ENCODE data around the gene FAM78A. TPM values are rescaled to one million over a fixed set of nuclear protein-coding genes. Genes with fewer than 3 reads are reported as not detected.
"Not testable (repeated sequence)": the region's sequence is repeated elsewhere in the genome, so short reads cannot be mapped to it uniquely, and the experiment has no call there.

Gene FAM78A
- total RNA-seq, 2 experiments from 2014 or later: 86.5 to 88.7 TPM

GRCh38 chr9:131263701-131264100 is 12.6 kb downstream of the FAM78A start:
- H3K36me3 Mint-ChIP-seq (ENCODE audit: low read depth): peaks cover 77% of the 10 kb centered on the region
- DNase-seq: no peak
- H3K4me3 Mint-ChIP-seq: peak overlapping the region; percentile 21
- POLR2A ChIA-PET: interaction anchor here (6.0 to 14.3 kb wide), 2 partner anchors 7 to 11 kb away, joined by 46 to 557 read pairs; partner anchors contain the start of gene FAM78A
- H3K27ac Mint-ChIP-seq: peak overlapping the region; percentile 78
- H3K27me3 Mint-ChIP-seq: no peaks in the 10 kb centered on the region
- H3K9me3 Mint-ChIP-seq: no peaks in the 10 kb centered on the region
- CTCF ChIA-PET: no interaction called here
- H3K4me1 Mint-ChIP-seq: peaks cover 65% of the 10 kb centered on the region

- H3K27me3 Mint-ChIP-seq, H3K4me3 Mint-ChIP-seq, CTCF ChIA-PET, DNase-seq, H3K9me3 Mint-ChIP-seq: not testable (repeated sequence)
- peaks cover 64% of the 10 kb centered on the region for H3K4me1 Mint-ChIP-seq
- H3K27ac Mint-ChIP-seq: peak overlapping the region; percentile 56
- POLR2A ChIA-PET: interaction anchor here (6.0 to 14.3 kb wide), 2 partner anchors 7 to 12 kb away, joined by 46 to 557 read pairs; partner anchors contain the start of gene FAM78A
- peaks cover 80% of the 10 kb centered on the region for H3K36me3 Mint-ChIP-seq (ENCODE audit: low read depth)
These were observed 13.3 kb downstream of the FAM78A start for GRCh38 chr9:131263033-131263343.

GRCh38 chr9:131262327-131263032 is 13.8 kb downstream of the FAM78A start:
- Mint-ChIP-seq H3K4me3 (no peak overlapping the region), H3K36me3 (ENCODE audit: low read depth) (peaks cover 83% of the 10 kb centered on the region), H3K27me3 (no peaks in the 10 kb centered on the region), H3K4me1 (peaks cover 66% of the 10 kb centered on the region), H3K27ac (peak overlapping the region; percentile 56), H3K9me3 (no peaks in the 10 kb centered on the region)
- no peak for DNase-seq
- ChIA-PET CTCF (no interaction called here), POLR2A (interaction anchor here (6.0 to 11.8 kb wide), 2 partner anchors 8 to 12 kb away, joined by 46 to 557 read pairs; partner anchors contain the start of gene FAM78A)

- ChIA-PET POLR2A (interaction anchor here (1.7 to 11.8 kb wide), 2 partner anchors 8 to 9 kb away, joined by 7 to 557 read pairs; partner anchors contain the start of gene FAM78A), CTCF (no interaction called here)
- DNase-seq: no peak
- Mint-ChIP-seq H3K27ac (peak overlapping the region; percentile 47), H3K4me1 (peaks cover 66% of the 10 kb centered on the region), H3K9me3 (no peaks in the 10 kb centered on the region), H3K27me3 (no peaks in the 10 kb centered on the region), H3K36me3 (ENCODE audit: low read depth) (peaks cover 75% of the 10 kb centered on the region), H3K4me3 (no peak overlapping the region)
These were observed 15.4 kb downstream of the FAM78A start for GRCh38 chr9:131260751-131261452.

GRCh38 chr9:131259916-131260597 is 16.3 kb downstream of the FAM78A start:
- ChIA-PET POLR2A (interaction anchor here (11.8 kb wide), 1 partner anchor 10 kb away, joined by 557 read pairs; the partner anchor contains the start of gene FAM78A), CTCF (no interaction called here)
- Mint-ChIP-seq H3K27me3 (no peaks in the 10 kb centered on the region), H3K4me1 (peaks cover 65% of the 10 kb centered on the region), H3K36me3 (ENCODE audit: low read depth) (peaks cover 73% of the 10 kb centered on the region), H3K9me3 (no peaks in the 10 kb centered on the region), H3K4me3 (no peak overlapping the region), H3K27ac (peak overlapping the region; percentile 16)
- DNase-seq: no peak

GRCh38 chr9:131259432-131259898 is 16.8 kb downstream of the FAM78A start:
- H3K9me3 Mint-ChIP-seq: no peaks in the 10 kb centered on the region
- H3K4me3 Mint-ChIP-seq: no peak overlapping the region
- POLR2A ChIA-PET: interaction anchor here (11.8 kb wide), 1 partner anchor 11 kb away, joined by 557 read pairs; the partner anchor contains the start of gene FAM78A
- peak overlapping the region; percentile 32 for H3K27ac Mint-ChIP-seq
- DNase-seq: no peak
- CTCF ChIA-PET: no interaction called here
- peaks cover 65% of the 10 kb centered on the region for H3K4me1 Mint-ChIP-seq
- H3K27me3 Mint-ChIP-seq: no peaks in the 10 kb centered on the region
- H3K36me3 Mint-ChIP-seq (ENCODE audit: low read depth): peaks cover 67% of the 10 kb centered on the region

DNA sequence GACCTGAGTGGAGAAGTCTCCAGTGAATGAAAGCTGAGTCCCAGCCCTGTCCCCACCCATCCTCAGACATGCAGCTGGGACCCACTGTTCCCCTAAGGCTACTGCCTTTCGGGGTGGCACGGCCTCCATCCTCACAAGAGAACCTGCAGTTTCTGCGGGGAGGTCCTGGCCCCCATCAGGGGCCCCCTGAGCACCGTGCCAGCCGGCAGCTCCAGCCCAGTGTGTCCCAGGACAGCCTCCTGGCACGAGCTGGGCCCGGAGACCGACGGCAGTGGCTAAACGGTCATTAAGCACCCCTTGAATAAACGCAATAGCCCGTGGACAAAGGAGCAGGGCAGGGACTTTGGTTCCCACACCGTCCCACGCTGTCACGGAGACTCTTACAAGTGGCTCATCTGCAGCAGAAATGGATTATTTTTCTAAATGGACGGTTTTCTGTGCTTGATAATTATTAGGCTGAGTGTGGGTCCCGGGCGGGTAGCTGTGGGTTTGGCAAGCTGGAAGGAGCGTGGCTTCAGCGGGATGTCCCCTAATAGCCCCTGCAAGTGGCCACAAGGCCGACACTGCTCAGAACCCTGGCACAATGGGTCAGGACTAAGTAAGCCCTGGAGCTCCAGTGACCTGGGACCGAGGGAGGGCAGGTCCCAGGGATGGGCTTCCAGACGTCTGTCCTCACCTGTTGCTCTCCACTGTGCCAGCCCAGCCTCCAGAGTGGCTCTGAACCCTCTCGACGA is 17.4 kb downstream of the FAM78A start:
- DNase-seq: no peak
- POLR2A ChIA-PET: interaction anchor here (1.6 to 11.8 kb wide), 2 partner anchors 11 to 19 kb away, joined by 4 to 557 read pairs; partner anchors contain the start of gene FAM78A
- no peak overlapping the region for H3K4me3 Mint-ChIP-seq
- peak overlapping the region; percentile 98 for H3K27ac Mint-ChIP-seq
- no peaks in the 10 kb centered on the region for H3K9me3 Mint-ChIP-seq
- H3K27me3 Mint-ChIP-seq: no peaks in the 10 kb centered on the region
- peaks cover 61% of the 10 kb centered on the region for H3K36me3 Mint-ChIP-seq (ENCODE audit: low read depth)
- CTCF ChIA-PET: interaction anchor here (1.2 kb wide), 1 partner anchor 78 kb away, joined by 3 read pairs; no protein-coding TSS in a partner anchor
- H3K4me1 Mint-ChIP-seq: peaks cover 65% of the 10 kb centered on the region

DNA sequence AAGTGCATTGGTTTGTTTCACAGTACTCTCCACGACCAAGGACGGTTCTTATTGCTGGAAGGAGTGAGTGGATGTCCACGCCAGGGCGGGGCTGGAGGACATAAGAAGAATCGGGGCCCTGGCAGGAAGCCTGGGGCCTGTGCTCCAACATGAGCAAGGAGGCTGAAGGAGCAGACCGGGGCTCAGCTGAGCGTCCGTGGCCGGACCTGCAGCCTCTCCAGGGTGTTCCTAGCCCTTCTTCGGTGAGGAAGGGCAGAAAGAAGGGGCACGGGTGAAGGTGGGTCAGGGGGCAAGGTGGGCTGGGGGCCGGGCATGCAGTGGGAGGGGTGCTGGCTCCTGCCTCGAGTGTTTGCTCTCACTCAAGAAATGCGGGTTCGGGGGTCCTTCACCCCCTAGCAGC is 18.1 kb downstream of the FAM78A start:
- Mint-ChIP-seq H3K4me3 (no peak overlapping the region), H3K27me3 (no peaks in the 10 kb centered on the region), H3K4me1 (peaks cover 66% of the 10 kb centered on the region), H3K36me3 (ENCODE audit: low read depth) (peaks cover 56% of the 10 kb centered on the region), H3K9me3 (no peaks in the 10 kb centered on the region), H3K27ac (peak overlapping the region; percentile 98)
- no peak for DNase-seq
- ChIA-PET CTCF (interaction anchor here (1.2 to 9.0 kb wide), 2 partner anchors 13 to 78 kb away, joined by 3 to 189 read pairs; partner anchors contain the start of gene FAM78A), POLR2A (interaction anchor here (1.6 to 11.8 kb wide), 2 partner anchors 12 to 20 kb away, joined by 4 to 557 read pairs; partner anchors contain the start of gene FAM78A)

GRCh38 chr9:131257266-131258025 is 18.9 kb downstream of the FAM78A start:
- H3K9me3 Mint-ChIP-seq: no peaks in the 10 kb centered on the region
- CTCF ChIA-PET: interaction anchor here (0.6 to 9.0 kb wide), 7 partner anchors 9 to 1144 kb away, joined by 3 to 189 read pairs (median 6); partner anchors contain the start of gene FAM78A
- H3K4me3 Mint-ChIP-seq: peak overlapping the region; percentile 27
- no peak for DNase-seq
- POLR2A ChIA-PET: interaction anchor here (0.7 to 11.8 kb wide), 11 partner anchors 10 to 474 kb away, joined by 3 to 557 read pairs (median 9); partner anchors contain the start of genes FAM78A and NUP214
- no peaks in the 10 kb centered on the region for H3K27me3 Mint-ChIP-seq
- H3K36me3 Mint-ChIP-seq (ENCODE audit: low read depth): peaks cover 49% of the 10 kb centered on the region
- peak overlapping the region; percentile 98 for H3K27ac Mint-ChIP-seq
- peaks cover 66% of the 10 kb centered on the region for H3K4me1 Mint-ChIP-seq

DNA sequence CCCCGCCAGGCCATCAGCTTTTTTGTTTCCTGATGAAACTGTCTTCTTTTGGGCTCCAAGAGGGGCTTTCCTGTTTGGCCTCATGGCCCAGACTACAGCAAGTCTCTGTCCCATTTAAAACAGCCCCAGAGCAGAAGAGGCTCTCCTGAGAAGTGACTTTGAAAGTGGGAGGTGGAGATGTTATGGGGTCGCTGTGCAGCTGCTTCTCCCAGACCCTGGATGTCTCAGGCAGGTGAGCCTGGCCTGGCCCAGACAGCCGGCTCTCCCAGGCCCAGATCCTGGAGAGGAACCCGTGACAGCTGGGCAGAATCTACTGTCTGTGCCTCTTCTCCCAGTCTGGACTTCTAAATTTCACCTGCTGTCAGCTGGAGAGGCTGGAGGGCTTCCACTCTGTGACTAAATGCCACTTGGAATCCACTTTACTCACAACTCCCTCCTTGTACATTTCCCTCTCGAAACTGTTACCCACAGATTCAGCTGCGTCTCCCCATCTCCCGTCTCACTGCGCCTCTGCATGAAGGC is 20.6 kb downstream of the FAM78A start:
- no peak for DNase-seq
- Mint-ChIP-seq H3K4me1 (peaks cover 73% of the 10 kb centered on the region), H3K4me3 (peak overlapping the region; percentile 80), H3K27me3 (no peaks in the 10 kb centered on the region), H3K36me3 (ENCODE audit: low read depth) (peaks cover 32% of the 10 kb centered on the region), H3K27ac (peak overlapping the region; percentile 98), H3K9me3 (no peaks in the 10 kb centered on the region)
- ChIA-PET POLR2A (interaction anchor here (0.6 to 11.8 kb wide), 15 partner anchors 9 to 476 kb away, joined by 3 to 557 read pairs (median 5); partner anchors contain the start of genes FAM78A and NUP214), CTCF (interaction anchor here (0.6 to 9.0 kb wide), 7 partner anchors 9 to 475 kb away, joined by 3 to 189 read pairs (median 3); partner anchors contain the start of gene FAM78A)

DNA sequence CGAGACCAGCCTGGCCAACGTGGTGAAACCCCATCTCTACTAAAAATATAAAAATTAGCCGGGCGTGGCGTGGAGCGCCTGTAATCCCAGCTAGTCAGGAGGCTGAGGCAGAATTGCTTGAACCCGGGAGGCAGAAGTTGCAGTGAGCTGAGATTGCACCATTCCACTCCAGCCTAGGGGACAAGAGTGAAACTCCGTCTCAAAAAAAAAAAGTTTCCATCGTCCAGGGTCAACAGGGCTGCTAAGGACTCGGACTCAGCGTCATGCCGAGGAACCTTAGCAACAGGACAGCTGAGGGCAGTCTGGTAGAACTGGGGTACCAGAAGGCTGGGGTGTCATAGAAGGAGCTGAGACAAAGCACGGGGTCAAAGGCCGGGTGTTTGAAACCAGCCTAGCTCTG is 21.7 kb downstream of the FAM78A start:
- CTCF ChIA-PET: interaction anchor here (1.6 to 9.0 kb wide), 2 partner anchors 17 kb away, joined by 3 to 189 read pairs; partner anchors contain the start of gene FAM78A
- Mint-ChIP-seq H3K4me1 (peaks cover 66% of the 10 kb centered on the region), H3K9me3 (no peaks in the 10 kb centered on the region), H3K27ac (peak overlapping the region; percentile 98), H3K4me3 (peak overlapping the region; percentile 10), H3K27me3 (no peaks in the 10 kb centered on the region), H3K36me3 (ENCODE audit: low read depth) (peaks cover 21% of the 10 kb centered on the region)
- POLR2A ChIA-PET: interaction anchor here (1.2 to 11.8 kb wide), 3 partner anchors 16 to 129 kb away, joined by 4 to 557 read pairs (median 18); partner anchors contain the start of genes FAM78A and NUP214
- DNase-seq: no peak
